ENCODE data around the gene PRIM2. TPM values are rescaled to one million over a fixed set of nuclear protein-coding genes. Genes with fewer than 3 reads are reported as not detected.
"Not testable (repeated sequence)": the region's sequence is repeated elsewhere in the genome, so short reads cannot be mapped to it uniquely, and the experiment has no call there.

Gene PRIM2
- total RNA-seq, 1 experiment from 2014 or later: 30.7 TPM

DNA sequence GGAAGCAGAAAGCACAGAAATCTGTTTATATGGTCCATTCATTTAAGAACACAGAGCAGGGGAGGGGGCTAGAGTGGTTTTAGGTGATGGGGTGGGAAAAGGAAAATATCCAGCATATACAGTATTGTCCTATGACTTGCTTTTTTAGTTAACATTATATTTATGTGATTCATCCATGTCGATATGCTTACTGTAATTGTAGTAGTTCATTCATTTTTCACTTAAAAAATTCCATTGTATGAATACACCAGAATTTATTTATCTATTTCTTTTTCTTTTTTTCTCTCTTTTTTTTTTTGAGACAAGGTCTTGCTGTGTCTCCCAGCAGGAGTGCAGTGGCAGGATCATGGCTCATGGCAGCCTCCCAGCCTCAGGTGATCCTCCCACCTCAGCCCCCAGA, 9.6 kb upstream of the PRIM2 start:
- no peaks in the 10 kb centered on the region for H3K36me3 ChIP-seq (ENCODE audit: control insufficient read depth, insufficient read depth, low read length)
- H3K9me3 ChIP-seq (ENCODE audit: control insufficient read depth, insufficient read depth, low read depth, low read length): no peaks in the 10 kb centered on the region
- in situ Hi-C loops (cut with HindIII; ENCODE audit: low pct_unique_long_range_greater_than_20kb, low sequenced_read_pairs) (no loop called here), intact Hi-C loops (cut with micrococcal nuclease; ENCODE audit: unreplicated experiment) (no loop called here)
- TF ChIP-seq, protein P1, sequence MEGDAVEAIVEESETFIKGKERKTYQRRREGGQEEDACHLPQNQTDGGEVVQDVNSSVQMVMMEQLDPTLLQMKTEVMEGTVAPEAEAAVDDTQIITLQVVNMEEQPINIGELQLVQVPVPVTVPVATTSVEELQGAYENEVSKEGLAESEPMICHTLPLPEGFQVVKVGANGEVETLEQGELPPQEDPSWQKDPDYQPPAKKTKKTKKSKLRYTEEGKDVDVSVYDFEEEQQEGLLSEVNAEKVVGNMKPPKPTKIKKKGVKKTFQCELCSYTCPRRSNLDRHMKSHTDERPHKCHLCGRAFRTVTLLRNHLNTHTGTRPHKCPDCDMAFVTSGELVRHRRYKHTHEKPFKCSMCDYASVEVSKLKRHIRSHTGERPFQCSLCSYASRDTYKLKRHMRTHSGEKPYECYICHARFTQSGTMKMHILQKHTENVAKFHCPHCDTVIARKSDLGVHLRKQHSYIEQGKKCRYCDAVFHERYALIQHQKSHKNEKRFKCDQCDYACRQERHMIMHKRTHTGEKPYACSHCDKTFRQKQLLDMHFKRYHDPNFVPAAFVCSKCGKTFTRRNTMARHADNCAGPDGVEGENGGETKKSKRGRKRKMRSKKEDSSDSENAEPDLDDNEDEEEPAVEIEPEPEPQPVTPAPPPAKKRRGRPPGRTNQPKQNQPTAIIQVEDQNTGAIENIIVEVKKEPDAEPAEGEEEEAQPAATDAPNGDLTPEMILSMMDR (IDR thresholded peaks at IDR 0.05): no peak
- TF ChIP-seq TCF7L2 (IDR thresholded peaks at IDR 0.05; ENCODE audit: low read depth, low read length) (no peak), SIN3A (IDR thresholded peaks at IDR 0.05; ENCODE audit: borderline replicate concordance, insufficient read depth, low read depth, low read length) (no peak), POLR2AphosphoS5 (IDR thresholded peaks at IDR 0.05; ENCODE audit: low read depth, low read length) (no peak)
- TF ChIP-seq, protein P2, sequence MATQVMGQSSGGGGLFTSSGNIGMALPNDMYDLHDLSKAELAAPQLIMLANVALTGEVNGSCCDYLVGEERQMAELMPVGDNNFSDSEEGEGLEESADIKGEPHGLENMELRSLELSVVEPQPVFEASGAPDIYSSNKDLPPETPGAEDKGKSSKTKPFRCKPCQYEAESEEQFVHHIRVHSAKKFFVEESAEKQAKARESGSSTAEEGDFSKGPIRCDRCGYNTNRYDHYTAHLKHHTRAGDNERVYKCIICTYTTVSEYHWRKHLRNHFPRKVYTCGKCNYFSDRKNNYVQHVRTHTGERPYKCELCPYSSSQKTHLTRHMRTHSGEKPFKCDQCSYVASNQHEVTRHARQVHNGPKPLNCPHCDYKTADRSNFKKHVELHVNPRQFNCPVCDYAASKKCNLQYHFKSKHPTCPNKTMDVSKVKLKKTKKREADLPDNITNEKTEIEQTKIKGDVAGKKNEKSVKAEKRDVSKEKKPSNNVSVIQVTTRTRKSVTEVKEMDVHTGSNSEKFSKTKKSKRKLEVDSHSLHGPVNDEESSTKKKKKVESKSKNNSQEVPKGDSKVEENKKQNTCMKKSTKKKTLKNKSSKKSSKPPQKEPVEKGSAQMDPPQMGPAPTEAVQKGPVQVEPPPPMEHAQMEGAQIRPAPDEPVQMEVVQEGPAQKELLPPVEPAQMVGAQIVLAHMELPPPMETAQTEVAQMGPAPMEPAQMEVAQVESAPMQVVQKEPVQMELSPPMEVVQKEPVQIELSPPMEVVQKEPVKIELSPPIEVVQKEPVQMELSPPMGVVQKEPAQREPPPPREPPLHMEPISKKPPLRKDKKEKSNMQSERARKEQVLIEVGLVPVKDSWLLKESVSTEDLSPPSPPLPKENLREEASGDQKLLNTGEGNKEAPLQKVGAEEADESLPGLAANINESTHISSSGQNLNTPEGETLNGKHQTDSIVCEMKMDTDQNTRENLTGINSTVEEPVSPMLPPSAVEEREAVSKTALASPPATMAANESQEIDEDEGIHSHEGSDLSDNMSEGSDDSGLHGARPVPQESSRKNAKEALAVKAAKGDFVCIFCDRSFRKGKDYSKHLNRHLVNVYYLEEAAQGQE (IDR thresholded peaks at IDR 0.05; ENCODE audit: insufficient read depth in 1 of 2, low read depth in 2 of 2, low read length in 1 of 2): no peak
- ChIA-PET POLR2A (no interaction called here), CTCF (no interaction called here)
- no peak overlapping the region for H3K27ac ChIP-seq (ENCODE audit: low read length)
- peaks cover 2% of the 10 kb centered on the region; the same call in 1 of the 2 replicates for H3K4me1 ChIP-seq (ENCODE audit: control insufficient read depth, insufficient read depth, low read length)
- BruUV-seq (replicated peaks): no TSS peak
- H3K27me3 ChIP-seq (ENCODE audit: control insufficient read depth, insufficient read depth, low read length): no peaks in the 10 kb centered on the region
- DNase-seq (ENCODE audit: low read depth, low spot score): no peak
- ATAC-seq: no peak
- H3K4me3 ChIP-seq (ENCODE audit: low read depth in 2 of 2, low read length in 2 of 2): no peak overlapping the region

DNA sequence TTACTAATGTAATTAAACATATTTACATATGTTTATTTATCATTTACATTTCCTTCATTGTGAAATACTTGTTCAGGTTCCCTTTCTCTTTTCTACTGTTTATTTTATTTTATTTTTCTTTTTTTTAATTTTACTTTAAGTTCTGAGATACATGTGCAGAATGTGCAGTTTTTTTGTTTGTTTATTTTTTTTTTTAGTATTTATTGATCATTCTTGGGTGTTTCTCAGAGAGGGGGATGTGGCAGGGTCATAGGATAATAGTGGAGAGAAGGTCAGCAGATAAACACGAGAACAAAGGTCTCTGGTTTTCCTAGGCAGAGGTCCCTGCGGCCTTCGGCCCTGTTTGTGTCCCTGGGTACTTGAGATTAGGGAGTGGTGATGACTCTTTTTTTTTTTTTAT, 8.7 kb upstream of the PRIM2 start:
- H3K4me3 ChIP-seq (ENCODE audit: low read depth in 2 of 2, low read length in 2 of 2); H3K27ac ChIP-seq (ENCODE audit: low read length); DNase-seq (ENCODE audit: low read depth, low spot score); H3K27me3 ChIP-seq (ENCODE audit: control insufficient read depth, insufficient read depth, low read length); H3K9me3 ChIP-seq (ENCODE audit: control insufficient read depth, insufficient read depth, low read depth, low read length); CTCF ChIA-PET; H3K36me3 ChIP-seq (ENCODE audit: control insufficient read depth, insufficient read depth, low read length); BruUV-seq (replicated peaks); intact Hi-C loops (cut with micrococcal nuclease; ENCODE audit: unreplicated experiment); in situ Hi-C loops (cut with HindIII; ENCODE audit: low pct_unique_long_range_greater_than_20kb, low sequenced_read_pairs); POLR2A ChIA-PET; ATAC-seq: not testable (repeated sequence)
- peaks cover 11% of the 10 kb centered on the region for H3K4me1 ChIP-seq (ENCODE audit: control insufficient read depth, insufficient read depth, low read length)

DNA sequence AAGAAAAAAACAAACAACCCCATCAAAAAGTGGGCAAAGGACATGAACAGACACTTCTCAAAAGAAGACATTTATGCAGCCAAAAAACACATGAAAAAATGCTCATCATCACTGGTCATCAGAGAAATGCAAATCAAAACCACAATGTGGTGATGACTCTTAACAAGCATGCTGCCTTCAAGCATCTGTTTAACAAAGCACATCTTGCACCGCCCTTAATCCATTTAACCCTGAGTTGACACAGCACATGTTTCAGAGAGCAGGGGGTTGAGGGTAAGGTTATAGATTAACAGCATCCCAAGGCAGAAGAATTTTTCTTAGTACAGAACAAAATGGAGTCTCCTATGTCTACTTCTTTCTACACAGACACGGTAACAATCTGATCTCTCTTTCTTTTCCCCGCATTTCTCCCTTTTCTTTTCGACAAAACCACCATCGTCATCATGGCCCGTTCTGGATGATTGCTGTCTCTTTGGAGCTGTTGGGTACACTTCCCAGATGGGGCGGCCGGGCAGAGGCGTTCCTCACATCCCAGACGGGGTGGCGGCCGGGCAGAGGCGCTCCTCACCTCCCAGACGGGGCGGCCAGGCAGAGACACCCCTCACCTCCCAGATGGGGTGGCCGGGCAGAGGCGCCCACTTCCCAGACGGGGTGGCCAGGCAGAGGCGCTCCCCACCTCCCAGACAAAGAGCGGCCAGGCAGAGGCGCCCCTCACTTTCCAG, 7.2 kb upstream of the PRIM2 start:
- DNase-seq (ENCODE audit: low read depth, low spot score); H3K9me3 ChIP-seq (ENCODE audit: control insufficient read depth, insufficient read depth, low read depth, low read length); H3K27me3 ChIP-seq (ENCODE audit: control insufficient read depth, insufficient read depth, low read length); in situ Hi-C loops (cut with HindIII; ENCODE audit: low pct_unique_long_range_greater_than_20kb, low sequenced_read_pairs); H3K27ac ChIP-seq (ENCODE audit: low read length); CTCF ChIA-PET; BruUV-seq (replicated peaks); ATAC-seq; H3K4me3 ChIP-seq (ENCODE audit: low read depth in 2 of 2, low read length in 2 of 2); H3K36me3 ChIP-seq (ENCODE audit: control insufficient read depth, insufficient read depth, low read length); POLR2A ChIA-PET; intact Hi-C loops (cut with micrococcal nuclease; ENCODE audit: unreplicated experiment): not testable (repeated sequence)
- H3K4me1 ChIP-seq (ENCODE audit: control insufficient read depth, insufficient read depth, low read length): peaks cover 26% of the 10 kb centered on the region

Measured in Panc1 (cell line).